Right ventricle myocardium inferior (tissue), 1 donor: Measurements from ENCODE around the gene KRTAP4-4. TPM values are rescaled to one million over a fixed set of nuclear protein-coding genes. Genes with fewer than 3 reads are reported as not detected.
"Not testable (repeated sequence)": the region's sequence is repeated elsewhere in the genome, so short reads cannot be mapped to it uniquely, and the experiment has no call there.

ENCODE experiments used
- ATAC-seq: fragments of 200-7000 bp; cut with Tn5 transposase; one replicate; pipeline ENCODE4 v1.9.1; 2020; ENCODE audit warnings: mild to moderate bottlenecking, moderate library complexity
- DNase-seq: peaks from one replicate; pipeline ENCODE4 v3.0.0; 2021; ENCODE audit errors: missing footprints
- intact Hi-C: fragments of 100-400 bp; cut with DNase I; formaldehyde crosslinking; loops from one replicate; pipeline ENCODE4 v1.11.0; 2022
- total RNA-seq: library from RNA; stranded (reverse); fragmentation: NEBNext Ultra II Directional; extraction: Animal tissue kit (Norgen Biotek cat#: 25700); gene quantifications from one replicate; pipeline ENCODE4 v1.2.1, GENCODE V29; 2021
- donor health status: DM: no; HTN: yes; CAD: no; lungs with severe emphysema.

The KRTAP4-4 gene
- total RNA-seq, 1 donor from 2014 or later = not detected

- DNase-seq (no peak), ATAC-seq (no peak)
- intact Hi-C loops = no loop called here
Observed at GRCh38 chr17:41151525-41151924, 9.0 kb downstream of the KRTAP4-4 start.

DNA sequence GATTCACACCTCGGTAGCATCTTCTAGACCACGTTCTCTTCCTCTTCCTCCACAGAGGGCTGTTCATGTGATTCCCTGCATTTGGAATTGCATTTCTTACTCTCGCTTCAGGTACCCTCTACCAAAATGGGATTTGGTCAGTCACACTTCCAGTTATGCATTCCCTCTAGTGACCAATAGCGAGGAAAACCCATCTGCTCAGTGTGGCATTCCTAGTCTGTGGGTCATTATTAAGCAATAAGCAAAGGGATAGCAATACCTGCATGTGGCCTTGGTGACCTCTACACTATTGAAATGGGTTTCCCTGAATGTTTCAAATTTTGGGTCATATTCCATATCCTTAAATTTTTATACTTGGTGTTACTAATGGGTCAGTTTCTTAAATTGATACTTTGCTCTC is 10.5 kb downstream of the KRTAP4-4 start:
- intact Hi-C loops = no loop called here
- ATAC-seq = no peak
- no peak for DNase-seq

DNA sequence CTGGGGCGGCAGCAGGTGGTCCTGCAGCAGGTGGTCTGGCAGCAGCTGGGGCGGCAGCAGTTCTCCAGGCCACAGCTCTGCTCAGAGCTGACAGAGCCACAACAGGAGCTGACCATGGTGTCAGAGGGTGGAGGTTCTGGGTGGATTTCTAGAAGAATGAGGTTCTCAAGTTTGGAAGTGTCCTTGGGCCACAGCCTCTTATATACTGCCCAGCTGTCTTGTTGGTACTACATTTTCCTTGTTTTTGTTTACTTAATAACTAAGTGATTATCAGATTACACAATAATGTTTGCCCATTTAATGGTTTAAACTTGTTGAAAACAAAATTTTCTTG is 10.9 kb downstream of the KRTAP4-4 start, which contains the start of gene KRTAP4-5:
Gene KRTAP4-5 (minus strand): TSS at position 174 of the 334 bp plus-strand sequence. CDS start 58 bp downstream, at position 116.
- ATAC-seq (no peak), DNase-seq (no peak)
- intact Hi-C loops = no loop called here

DNA sequence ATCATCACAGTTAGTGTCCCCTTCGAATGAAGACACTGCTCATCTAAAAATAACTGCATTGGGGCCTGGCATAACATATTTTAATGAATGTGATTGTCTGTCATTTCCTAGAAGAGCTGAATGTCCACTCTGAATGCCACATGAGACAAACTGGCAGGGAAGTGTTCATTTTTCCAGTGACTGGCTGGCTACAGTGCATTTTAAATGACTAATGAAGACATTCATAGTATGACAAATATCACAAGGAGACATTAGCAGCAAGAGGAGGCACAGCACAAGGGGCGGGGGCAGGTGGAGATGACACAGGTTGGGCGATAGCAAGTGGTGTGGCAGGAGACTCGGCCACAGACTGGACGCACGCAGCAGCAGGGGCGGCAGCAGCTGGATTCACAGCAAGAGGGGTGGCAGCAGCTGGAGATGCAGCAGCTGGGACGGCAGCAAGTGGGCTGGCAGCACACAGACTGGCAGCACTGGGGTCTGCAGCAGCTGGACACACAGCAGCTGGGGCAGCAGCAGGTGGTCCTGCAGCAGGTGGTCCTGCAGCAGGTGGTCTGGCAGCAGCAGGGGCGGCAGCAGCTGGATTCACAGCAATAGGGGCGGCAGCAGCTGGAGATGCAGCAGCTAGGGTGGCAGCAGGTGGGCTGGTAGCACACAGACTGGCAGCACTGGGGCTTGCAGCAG is 11.4 kb downstream of the KRTAP4-4 start:
- DNase-seq, intact Hi-C loops, ATAC-seq: not testable (repeated sequence)

GRCh38 chr17:41147531-41148204 is 12.9 kb downstream of the KRTAP4-4 start:
- ATAC-seq (no peak), DNase-seq (no peak)
- intact Hi-C loops = no loop called here

DNA sequence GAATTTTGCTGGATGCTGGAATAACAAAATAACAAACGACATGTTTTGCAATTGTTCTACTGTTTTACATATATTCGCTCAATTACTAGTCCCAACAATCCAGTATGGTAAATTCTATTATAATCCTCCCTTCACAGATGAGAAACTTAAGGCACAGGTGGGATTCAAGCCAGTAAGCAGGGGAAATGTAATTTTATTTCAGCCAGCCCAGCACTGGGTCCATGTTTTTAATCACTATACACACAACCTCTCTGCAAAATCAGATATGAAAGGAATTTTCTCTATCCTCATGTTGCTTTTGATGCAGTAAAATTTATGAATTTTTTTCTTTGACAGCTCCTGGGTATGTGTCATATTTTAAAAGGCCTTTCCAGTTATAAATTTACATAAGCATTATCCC is 15.3 kb downstream of the KRTAP4-4 start:
- DNase-seq (no peak), ATAC-seq (no peak)
- intact Hi-C loops = no loop called here

GRCh38 chr17:41144846-41145245 is 15.7 kb downstream of the KRTAP4-4 start:
- DNase-seq (no peak), ATAC-seq (no peak)
- intact Hi-C loops = no loop called here

DNA sequence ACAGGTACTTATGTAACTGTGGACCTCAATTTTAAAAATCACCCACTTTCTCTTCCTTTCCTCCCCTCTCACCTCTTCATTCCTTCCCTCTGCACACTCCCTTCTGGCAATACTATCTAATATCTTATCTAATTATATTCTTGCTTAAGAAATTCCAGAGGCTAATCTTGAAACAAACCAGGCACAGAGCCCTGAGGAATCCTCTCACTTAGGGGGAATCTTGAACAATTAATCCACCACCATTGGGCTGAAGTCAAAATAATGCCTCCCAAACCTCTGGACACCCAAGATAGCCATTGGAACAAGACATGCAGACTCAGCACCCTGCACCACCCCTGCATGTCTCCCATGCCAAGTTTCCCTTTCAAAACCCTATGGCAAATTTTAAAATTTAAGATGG is 19.2 kb downstream of the KRTAP4-4 start:
- ATAC-seq = no peak
- intact Hi-C loops = no loop called here

DNA sequence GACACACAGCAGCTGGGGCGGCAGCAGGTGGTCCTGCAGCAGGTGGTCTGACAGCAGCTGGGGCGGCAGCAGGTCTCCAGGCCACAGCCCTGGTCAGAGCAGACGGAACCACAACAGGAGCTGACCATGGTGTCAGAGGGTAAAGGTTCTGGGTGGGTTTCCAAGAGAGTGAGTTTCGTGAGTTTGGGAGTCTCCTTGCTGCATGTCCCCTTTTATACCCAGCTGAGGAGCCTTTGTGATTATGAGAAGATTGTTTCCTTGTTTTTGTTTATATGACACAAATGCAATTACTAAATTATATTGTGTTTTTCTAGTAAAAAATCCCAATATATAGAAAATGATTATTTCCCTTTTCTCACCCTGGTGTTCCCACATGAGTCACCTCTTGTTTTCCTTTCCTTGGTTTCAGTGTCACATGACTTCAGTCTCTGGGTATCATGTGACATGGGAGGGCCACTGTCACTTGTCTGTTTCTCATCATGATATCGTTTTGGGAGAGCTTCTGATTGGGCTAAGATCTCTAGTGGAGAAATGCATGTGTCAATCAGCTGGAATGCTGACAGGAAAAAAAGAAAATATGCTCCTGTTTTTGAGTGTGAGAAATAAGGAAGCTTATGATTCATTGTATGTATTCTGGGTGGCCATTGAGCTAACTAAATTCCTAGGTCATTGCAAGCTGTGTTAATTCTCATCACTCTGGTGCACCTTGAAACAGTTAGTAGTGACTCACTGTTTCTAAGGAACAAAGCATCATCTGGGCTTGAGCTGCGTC is 20.0 kb downstream of the KRTAP4-4 start, which contains the start of gene KRTAP4-6:
Gene KRTAP4-6 (minus strand): TSS at position 185 of the 772 bp plus-strand sequence. CDS start 57 bp downstream, at position 128.
- intact Hi-C loops = no loop called here
- ATAC-seq (no peak), DNase-seq (no peak)

More for the DNA sequence above, 19.2 kb downstream of the KRTAP4-4 start:
- DNase-seq = no peak

DNA sequence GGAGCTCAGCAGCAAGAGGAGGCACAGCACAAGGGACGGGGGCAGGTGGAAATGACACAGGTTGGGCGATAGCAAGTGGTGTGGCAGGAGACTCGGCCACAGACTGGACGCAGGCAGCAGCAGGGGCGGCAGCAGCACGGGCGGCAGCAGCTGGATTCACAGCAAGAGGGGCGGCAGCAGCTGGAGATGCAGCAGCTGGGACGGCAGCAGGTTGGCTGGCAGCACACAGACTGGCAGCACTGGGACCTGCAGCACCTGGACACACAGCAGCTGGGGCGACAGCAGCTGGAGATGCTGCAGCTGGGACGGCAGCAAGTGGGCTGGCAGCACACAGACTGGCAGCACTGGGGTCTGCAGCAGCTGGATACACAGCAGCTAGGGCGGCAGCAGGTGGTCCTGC is 20.7 kb downstream of the KRTAP4-4 start:
- DNase-seq, intact Hi-C loops, ATAC-seq: not testable (repeated sequence)

- DNase-seq = no peak
- intact Hi-C loops = no loop called here
- ATAC-seq = no peak
Observed at GRCh38 chr17:41133880-41134735, 26.4 kb downstream of the KRTAP4-4 start.

- ATAC-seq (no peak), DNase-seq (no peak)
- intact Hi-C loops = no loop called here
Observed at GRCh38 chr17:41131979-41132378, 28.6 kb downstream of the KRTAP4-4 start.

- ATAC-seq = no peak
- no peak for DNase-seq
- intact Hi-C loops = no loop called here
Observed at GRCh38 chr17:41127371-41127770, 33.2 kb downstream of the KRTAP4-4 start.

GRCh38 chr17:41126412-41126811 is 34.1 kb downstream of the KRTAP4-4 start:
- no peak for DNase-seq
- intact Hi-C loops = no loop called here
- no peak for ATAC-seq

DNA sequence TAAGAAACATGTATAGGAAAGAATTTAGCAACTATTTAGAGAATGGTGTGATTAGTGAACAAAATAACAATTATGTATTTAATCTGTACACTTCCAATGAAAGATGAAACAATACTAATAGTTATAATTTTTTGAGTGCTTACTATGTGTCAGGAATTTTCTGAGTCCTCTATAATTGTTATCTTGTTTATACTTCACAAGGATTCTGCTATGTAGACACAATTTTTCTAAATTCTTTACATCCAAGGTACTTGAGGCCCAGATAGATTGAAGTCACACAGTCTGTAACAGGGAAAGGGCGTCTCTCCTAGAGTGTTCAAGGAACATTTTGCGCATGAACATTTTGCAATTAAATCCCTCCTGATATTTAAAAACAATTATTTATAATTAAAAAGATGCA is 35.5 kb downstream of the KRTAP4-4 start:
- DNase-seq = no peak
- intact Hi-C loops = no loop called here
- no peak for ATAC-seq

GRCh38 chr17:41123991-41124371 is 36.6 kb downstream of the KRTAP4-4 start, which contains the start of gene KRTAP4-12:
TSS of gene KRTAP4-12 (minus strand) at chr17:41124182. CDS start at chr17:41124122, 60 bp downstream.
- intact Hi-C loops, ATAC-seq, DNase-seq: not testable (repeated sequence)

GRCh38 chr17:41123292-41123990 is 37.1 kb downstream of the KRTAP4-4 start:
- ATAC-seq, DNase-seq, intact Hi-C loops: not testable (repeated sequence)

DNA sequence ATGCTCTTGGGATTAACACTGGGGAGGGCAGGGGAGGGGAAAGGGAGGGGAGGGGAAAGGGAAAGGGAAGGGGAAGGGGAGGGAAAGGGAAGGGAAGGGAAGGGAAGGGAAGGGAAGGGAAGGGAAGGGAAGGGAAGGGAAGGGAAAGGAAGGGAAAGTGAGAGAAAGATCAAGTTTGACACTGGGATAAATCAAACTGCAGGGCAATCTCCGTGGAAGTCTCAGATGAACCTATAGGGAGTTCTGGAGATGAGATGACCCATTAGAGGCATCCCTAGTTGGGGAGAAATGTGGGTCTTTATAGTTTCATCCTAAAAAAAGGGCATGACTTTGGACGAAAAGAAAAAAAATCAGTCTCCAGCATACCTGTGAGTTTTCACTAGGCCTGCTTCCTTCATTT is 38.8 kb downstream of the KRTAP4-4 start:
- no peak for ATAC-seq
- intact Hi-C loops = no loop called here
- DNase-seq = no peak
